Activated CD8-positive, alpha-beta T cell treated with anti-CD3 and anti-CD28 coated beads for 36 hours (primary cell): ENCODE results near the gene NOC2L. TPM values are rescaled to one million over a fixed set of nuclear protein-coding genes. Genes with fewer than 3 reads are reported as not detected.
A peak's percentile ranks its signal among the peaks of the same experiment; 100 is the strongest.
"Not testable (repeated sequence)": the region's sequence is repeated elsewhere in the genome, so short reads cannot be mapped to it uniquely, and the experiment has no call there.

Source experiments
- ATAC-seq: fragments of 200-7000 bp; cut with Tn5 transposase; one replicate; pipeline ENCODE4 v1.10.0; 2021; ENCODE audit warnings: mild to moderate bottlenecking, moderate library complexity
- CTCF ChIA-PET: fragments of 350-600 bp; sonication (Branson Sonifier 250); formaldehyde crosslinking; loops from one replicate; lab custom pipeline; 2021; ENCODE audit warnings: antibody characterized with exemption; lab: Charles Lee
- POLR2A ChIA-PET: fragments of 350-600 bp; sonication (Branson Sonifier 250); formaldehyde crosslinking; loops from one replicate; lab custom pipeline; 2021; ENCODE audit warnings: antibody characterized with exemption; lab: Charles Lee
- DNase-seq: peaks from one replicate; pipeline ENCODE4 v3.0.0-alpha.2; 2020
- H3K27ac Mint-ChIP-seq: one replicate; pipeline ENCODE4 v1.8.0; 2021; ENCODE audit warnings: mild to moderate bottlenecking, mixed read lengths
- H3K27me3 Mint-ChIP-seq: one replicate; pipeline ENCODE4 v1.8.0; 2021; ENCODE audit warnings: mixed read lengths
- H3K36me3 Mint-ChIP-seq: one replicate; pipeline ENCODE4 v1.8.0; 2021; ENCODE audit warnings: low read depth, mixed read lengths
- H3K4me1 Mint-ChIP-seq: one replicate; pipeline ENCODE4 v1.8.0; 2021; ENCODE audit warnings: low read depth, mixed read lengths
- H3K4me3 Mint-ChIP-seq: one replicate; pipeline ENCODE4 v1.8.0; 2021; ENCODE audit warnings: mild to moderate bottlenecking, moderate library complexity, mixed read lengths
- H3K9me3 Mint-ChIP-seq: one replicate; pipeline ENCODE4 v1.8.0; 2021; ENCODE audit warnings: mixed read lengths
- CTCF ChIP-seq: fragments of 200-600 bp; IDR thresholded peaks from one replicate; pipeline ENCODE4 v1.8.0; 2022; ENCODE audit warnings: antibody characterized with exemption, mild to moderate bottlenecking
- intact Hi-C: fragments of 100-400 bp; cut with micrococcal nuclease; formaldehyde crosslinking; loops from one replicate; pipeline ENCODE4 v1.10.0; 2022
- total RNA-seq, 2 experiments: library from RNA; stranded (reverse); gene quantifications; one replicate each; pipeline ENCODE4 v1.2.3, GENCODE V29; 2021

The NOC2L gene
- total RNA-seq, 2 experiments from 2014 or later: 138 to 139 TPM

- intact Hi-C loops: no loop called here
- DNase-seq (no peak), ATAC-seq (no peak)
- Mint-ChIP-seq H3K4me3 (peak overlapping the region; percentile 42), H3K4me1 (peaks cover 13% of the 10 kb centered on the region), H3K9me3 (peaks cover 4% of the 10 kb centered on the region), H3K36me3 (no peaks in the 10 kb centered on the region), H3K27me3 (peaks cover 47% of the 10 kb centered on the region), H3K27ac (no peak overlapping the region)
- ChIA-PET POLR2A (no interaction called here), CTCF (no interaction called here)
- TF ChIP-seq CTCF: no peak
Measured at GRCh38 chr1:903305-903704, 55.8 kb downstream of the NOC2L start.

DNA sequence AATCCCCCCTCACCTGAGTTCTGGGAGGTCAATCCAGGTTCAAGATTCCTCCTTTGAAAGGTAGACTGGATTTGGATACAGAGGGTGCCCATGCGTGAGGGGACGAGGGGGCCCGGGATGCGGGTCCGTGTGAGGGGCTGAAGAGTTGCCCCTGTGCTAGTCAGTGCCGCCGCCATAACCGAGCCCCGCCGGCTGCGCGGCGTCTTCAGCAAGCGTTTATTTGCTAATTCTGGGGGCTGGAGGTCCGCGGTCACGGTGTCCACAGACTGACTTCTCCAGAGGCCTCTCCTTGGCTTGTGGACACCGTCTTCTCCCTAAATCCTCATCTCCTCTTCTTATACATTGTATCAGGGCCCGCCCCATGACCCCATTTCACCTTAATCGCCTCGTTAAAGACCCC, 56.3 kb downstream of the NOC2L start:
- H3K36me3 Mint-ChIP-seq: peaks cover 3% of the 10 kb centered on the region
- H3K4me3 Mint-ChIP-seq: no peak overlapping the region
- ChIA-PET CTCF (no interaction called here), POLR2A (no interaction called here)
- ATAC-seq (no peak), DNase-seq (no peak)
- H3K9me3 Mint-ChIP-seq: peaks cover 9% of the 10 kb centered on the region
- intact Hi-C loops: no loop called here
- H3K27ac Mint-ChIP-seq: no peak overlapping the region
- H3K4me1 Mint-ChIP-seq: peaks cover 17% of the 10 kb centered on the region
- TF ChIP-seq CTCF: no peak
- peaks cover 47% of the 10 kb centered on the region for H3K27me3 Mint-ChIP-seq

DNA sequence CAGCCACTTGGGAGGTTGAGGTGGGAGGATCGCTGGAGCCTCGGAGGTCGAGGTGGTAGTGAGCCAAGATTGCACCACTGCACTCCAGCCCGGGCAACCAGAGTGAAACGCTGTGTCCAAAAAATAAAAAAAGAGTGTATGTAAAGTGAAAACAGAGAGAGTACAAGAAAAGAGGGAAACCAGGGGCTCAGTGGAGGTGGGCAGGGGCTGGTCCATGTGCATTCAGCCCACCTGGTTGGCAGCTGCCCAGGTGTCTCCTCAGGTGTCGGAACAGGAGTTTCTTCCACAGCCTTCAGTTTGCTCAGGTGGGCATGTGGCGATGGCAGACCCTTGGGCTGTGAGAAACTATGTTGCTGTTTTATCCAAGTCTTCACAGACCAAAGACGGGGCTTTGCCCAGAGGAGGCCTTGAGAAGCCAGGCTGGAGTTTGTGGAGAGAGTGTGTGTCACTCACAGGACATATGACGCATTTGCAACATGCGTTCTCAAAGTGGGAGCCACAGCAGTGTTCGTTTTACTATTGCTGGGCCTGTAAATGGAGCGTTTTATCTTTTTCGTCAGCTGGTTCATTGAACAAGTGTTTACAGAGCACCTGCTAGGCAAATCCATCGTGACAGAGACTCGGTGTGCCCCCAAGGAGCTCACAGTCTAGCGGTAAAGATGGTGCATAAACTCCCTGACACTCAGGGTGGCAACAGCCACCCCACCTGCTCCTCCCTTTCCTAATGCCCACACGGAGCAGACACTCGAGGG, 57.8 kb downstream of the NOC2L start:
- H3K27me3 Mint-ChIP-seq: peaks cover 49% of the 10 kb centered on the region
- DNase-seq (no peak), ATAC-seq (no peak)
- peaks cover 10% of the 10 kb centered on the region for H3K36me3 Mint-ChIP-seq
- H3K4me1 Mint-ChIP-seq: peaks cover 17% of the 10 kb centered on the region
- no peak overlapping the region for H3K4me3 Mint-ChIP-seq
- intact Hi-C loops: no loop called here
- H3K27ac Mint-ChIP-seq: no peak overlapping the region
- CTCF ChIA-PET: no interaction called here
- H3K9me3 Mint-ChIP-seq: peaks cover 14% of the 10 kb centered on the region
- POLR2A ChIA-PET: no interaction called here
- no peak for TF ChIP-seq CTCF

DNA sequence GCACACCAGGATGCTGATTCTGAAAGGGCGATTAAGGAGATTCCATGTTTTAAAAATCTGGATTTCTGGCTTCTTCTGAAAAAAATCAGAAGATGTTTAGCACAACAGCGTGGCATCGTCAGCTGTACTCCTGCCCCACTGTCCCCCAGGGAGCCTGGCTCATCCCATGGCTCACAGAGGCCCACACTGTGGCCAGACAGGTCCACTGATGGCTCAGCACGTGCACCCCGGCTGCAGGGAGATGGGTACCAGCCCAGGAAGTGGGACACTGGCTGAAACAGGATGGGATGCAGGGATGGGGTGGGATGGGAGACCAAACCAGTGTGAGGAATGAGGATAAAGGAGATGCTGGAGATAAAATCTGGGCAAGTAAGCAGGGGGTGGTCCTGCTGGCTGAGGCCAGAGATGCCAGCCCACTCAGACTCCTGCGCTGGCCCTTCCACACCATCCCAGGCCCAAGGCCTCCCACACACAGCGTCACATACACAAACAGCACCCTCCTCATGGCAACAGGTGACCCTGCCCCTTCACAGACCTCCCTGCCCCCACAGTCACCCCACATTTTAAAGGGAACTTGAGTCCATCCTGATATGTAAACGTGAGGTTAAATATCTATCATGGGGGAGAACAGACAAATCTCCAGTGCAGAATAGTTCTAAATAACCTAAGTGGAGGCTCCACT, 59.3 kb downstream of the NOC2L start:
- no peak for ATAC-seq
- H3K9me3 Mint-ChIP-seq: peaks cover 14% of the 10 kb centered on the region
- ChIA-PET CTCF (no interaction called here), POLR2A (no interaction called here)
- intact Hi-C loops: no loop called here
- no peak for TF ChIP-seq CTCF
- no peak for DNase-seq
- H3K4me3 Mint-ChIP-seq: no peak overlapping the region
- H3K27me3 Mint-ChIP-seq: peaks cover 47% of the 10 kb centered on the region
- H3K27ac Mint-ChIP-seq: no peak overlapping the region
- H3K4me1 Mint-ChIP-seq: peaks cover 11% of the 10 kb centered on the region
- H3K36me3 Mint-ChIP-seq: peaks cover 10% of the 10 kb centered on the region

DNA sequence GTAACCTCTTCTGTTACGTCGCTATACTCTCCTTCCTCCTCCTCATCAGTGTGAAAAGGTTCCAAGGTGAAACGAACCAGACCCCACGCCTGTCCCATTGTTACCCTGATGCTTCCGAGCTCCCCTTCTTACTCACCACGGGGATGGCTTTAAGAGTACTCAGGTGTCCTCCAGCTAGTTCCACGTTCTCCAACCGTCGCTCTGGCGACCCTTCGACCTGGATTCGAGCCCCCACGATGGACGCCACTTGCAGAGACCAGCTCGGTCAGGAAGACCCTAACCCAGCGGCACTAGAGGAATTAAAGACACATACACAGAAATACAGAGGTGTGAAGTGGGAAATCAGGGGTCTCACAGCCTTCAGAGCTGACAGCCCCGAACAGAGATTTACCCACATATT, 61.1 kb downstream of the NOC2L start:
- H3K27ac Mint-ChIP-seq, DNase-seq, H3K36me3 Mint-ChIP-seq, H3K4me3 Mint-ChIP-seq, POLR2A ChIA-PET, ATAC-seq, intact Hi-C loops, H3K4me1 Mint-ChIP-seq: not testable (repeated sequence)
- CTCF ChIA-PET: interaction anchor here (1.5 kb wide), 1 partner anchor 13 kb away, joined by 5 read pairs; no protein-coding TSS in a partner anchor
- peaks cover 14% of the 10 kb centered on the region for H3K9me3 Mint-ChIP-seq
- peaks cover 50% of the 10 kb centered on the region for H3K27me3 Mint-ChIP-seq
